ENCODE results near the gene FRMPD4. TPM values are rescaled to one million over a fixed set of nuclear protein-coding genes. Genes with fewer than 3 reads are reported as not detected.

Gene FRMPD4
- total RNA-seq, 1 donor from 2014 or later: 34.5 TPM

- DNase-seq: peak; percentile 0
Observed at GRCh38 chrX:12771445-12772069, 633.3 kb downstream of the FRMPD4 start.

Small RNA genes lying within 50 kb of the gene (small RNA-seq; reads per million reads assigned to genes)
- gene AC119619.1 (not detected), gene RF00019 (not detected), gene RN7SKP290 (not detected)

Data from occipital lobe (tissue), 3 donors.